ENCODE data around the gene CARD11.

DNA sequence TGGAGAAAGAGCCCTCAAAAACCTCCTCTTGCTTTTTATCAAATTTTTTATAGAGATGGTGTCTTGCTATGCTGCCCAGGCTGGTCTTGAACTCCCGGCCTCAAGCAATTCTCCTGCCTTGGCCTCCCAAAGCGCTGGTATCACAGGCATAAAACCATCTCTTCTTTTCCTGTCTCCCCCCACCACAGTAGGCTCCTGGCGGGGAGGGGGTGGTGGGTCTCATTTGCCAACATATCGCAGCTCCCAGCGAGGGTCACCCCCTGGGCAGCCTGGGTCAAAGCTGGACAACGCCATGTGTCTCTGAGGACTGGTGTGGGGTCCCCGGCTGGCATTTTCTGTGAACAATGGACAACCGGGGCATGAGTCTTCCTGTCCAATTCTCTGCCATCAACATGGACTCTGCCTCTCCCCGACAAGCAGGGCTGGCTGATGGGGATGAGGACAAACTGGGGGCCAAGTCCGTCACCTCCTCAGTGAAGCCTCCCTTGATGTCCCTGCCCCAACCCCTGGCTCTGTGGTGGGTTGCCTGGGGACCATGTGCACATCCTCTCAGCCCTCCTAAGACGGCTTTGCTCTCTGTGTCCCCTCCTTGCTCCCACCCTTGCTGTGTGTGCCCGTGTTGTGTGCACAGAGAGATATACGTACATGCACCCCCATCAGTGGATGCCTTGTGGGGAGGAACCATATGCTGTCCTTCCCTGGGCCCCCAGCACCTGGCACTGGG is 113.2 kb downstream of the CARD11 start:
- TF ChIP-seq CTCF (IDR thresholded peaks at IDR 0.05) = no peak
- TF ChIP-seq EP300 (IDR thresholded peaks at IDR 0.05) = no peak
- no peak for TF ChIP-seq POLR2A (IDR thresholded peaks at IDR 0.05)

Measured in ovary (tissue), 3 donors.